Smooth muscle cell of the umbilical artery (primary cell): ENCODE measurements around the gene ABCA6. TPM values are rescaled to one million over a fixed set of nuclear protein-coding genes. Genes with fewer than 3 reads are reported as not detected.

ENCODE experiments used
- total RNA-seq: library from RNA; depleted of rRNA; stranded (reverse); fragments of >200 nt; gene quantifications from 2 replicates; pipeline ENCODE4 v1.2.3, GENCODE V29; 2014

ABCA6 gene, protein sequence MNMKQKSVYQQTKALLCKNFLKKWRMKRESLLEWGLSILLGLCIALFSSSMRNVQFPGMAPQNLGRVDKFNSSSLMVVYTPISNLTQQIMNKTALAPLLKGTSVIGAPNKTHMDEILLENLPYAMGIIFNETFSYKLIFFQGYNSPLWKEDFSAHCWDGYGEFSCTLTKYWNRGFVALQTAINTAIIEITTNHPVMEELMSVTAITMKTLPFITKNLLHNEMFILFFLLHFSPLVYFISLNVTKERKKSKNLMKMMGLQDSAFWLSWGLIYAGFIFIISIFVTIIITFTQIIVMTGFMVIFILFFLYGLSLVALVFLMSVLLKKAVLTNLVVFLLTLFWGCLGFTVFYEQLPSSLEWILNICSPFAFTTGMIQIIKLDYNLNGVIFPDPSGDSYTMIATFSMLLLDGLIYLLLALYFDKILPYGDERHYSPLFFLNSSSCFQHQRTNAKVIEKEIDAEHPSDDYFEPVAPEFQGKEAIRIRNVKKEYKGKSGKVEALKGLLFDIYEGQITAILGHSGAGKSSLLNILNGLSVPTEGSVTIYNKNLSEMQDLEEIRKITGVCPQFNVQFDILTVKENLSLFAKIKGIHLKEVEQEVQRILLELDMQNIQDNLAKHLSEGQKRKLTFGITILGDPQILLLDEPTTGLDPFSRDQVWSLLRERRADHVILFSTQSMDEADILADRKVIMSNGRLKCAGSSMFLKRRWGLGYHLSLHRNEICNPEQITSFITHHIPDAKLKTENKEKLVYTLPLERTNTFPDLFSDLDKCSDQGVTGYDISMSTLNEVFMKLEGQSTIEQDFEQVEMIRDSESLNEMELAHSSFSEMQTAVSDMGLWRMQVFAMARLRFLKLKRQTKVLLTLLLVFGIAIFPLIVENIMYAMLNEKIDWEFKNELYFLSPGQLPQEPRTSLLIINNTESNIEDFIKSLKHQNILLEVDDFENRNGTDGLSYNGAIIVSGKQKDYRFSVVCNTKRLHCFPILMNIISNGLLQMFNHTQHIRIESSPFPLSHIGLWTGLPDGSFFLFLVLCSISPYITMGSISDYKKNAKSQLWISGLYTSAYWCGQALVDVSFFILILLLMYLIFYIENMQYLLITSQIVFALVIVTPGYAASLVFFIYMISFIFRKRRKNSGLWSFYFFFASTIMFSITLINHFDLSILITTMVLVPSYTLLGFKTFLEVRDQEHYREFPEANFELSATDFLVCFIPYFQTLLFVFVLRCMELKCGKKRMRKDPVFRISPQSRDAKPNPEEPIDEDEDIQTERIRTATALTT (N-terminal part only)
- 1.3 and 4.5 TPM in 2 replicates for total RNA-seq

DNA sequence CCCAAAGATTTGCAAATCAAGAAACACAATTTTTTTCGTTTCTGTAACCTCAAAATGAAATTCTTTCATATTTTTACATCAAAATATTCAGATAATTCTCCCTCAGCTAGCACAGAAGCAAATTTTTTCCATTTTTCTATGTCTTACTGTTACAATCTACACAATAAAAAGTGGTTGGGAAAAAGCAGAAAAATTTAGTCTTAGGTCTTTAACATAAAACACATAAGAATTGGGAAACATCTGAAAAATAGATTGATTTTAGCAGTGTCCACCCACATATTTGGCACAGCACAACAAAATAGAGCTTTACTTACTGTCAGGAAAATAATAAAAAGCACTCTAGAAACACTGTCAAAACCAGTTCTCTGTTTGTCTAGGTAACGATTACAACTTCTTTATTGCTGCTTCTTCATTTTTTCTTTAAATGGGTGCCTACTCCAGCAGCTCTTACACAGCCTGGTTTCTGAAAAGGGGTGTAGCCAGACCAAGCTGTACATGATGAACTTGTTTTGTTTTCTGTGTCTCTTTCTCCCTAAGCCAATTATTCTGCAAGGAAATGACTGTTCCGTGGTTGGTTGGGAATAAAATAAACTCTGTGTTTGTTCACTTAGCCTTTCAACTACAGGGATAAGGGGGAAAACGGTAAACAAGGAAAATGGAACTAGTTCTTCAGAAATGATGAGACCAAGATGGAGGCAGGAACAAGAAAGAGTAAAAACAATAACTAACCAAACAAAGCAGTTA, at the start of gene ABCA6:
TSS of gene ABCA6 (minus strand) at position 465 of the 744 bp plus-strand sequence. CDS start 1,192 bp downstream, outside the sequence.

DNA sequence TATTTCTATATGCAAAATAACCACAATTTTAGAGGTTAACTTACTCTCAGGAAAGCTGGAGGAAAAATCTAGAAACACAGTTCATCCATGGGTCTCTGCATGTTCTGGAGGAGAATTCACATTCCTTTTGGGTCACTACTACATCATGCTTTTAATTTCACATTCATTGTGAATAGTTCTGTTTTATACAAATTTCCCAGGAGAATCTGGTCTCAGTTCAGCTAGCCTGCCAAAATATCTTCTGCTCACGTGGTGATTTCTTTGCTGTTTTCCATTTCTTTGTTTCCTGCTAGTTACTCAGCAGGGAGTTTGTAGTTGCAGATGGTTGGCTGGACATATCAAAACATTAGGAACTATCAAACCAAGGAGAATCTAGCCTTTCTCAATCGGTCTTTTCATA, 80.9 kb downstream of the ABCA6 start, which contains the start of gene ABCA9:
TSS of gene ABCA9 (minus strand) at position 106 of the 400 bp plus-strand sequence. CDS start 9,801 bp downstream, outside the sequence.

Other genes with a start within 250 kb of the ABCA6 start
- 43.0 and 80.8 TPM in 2 replicates for gene ABCA8, start 186.5 kb downstream of the ABCA6 start, total RNA-seq
- gene ABCA9, start 81.0 kb downstream of the ABCA6 start, total RNA-seq, result 1.8 TPM in 2 replicates
- 0.69 and 1.8 TPM in 2 replicates for gene ABCA10, start 86.9 kb upstream of the ABCA6 start, total RNA-seq
- 9.1 and 14.0 TPM in 2 replicates for gene ABCA5, start 185.2 kb upstream of the ABCA6 start, total RNA-seq